Body of pancreas (tissue), 4 donors: ENCODE measurements around the gene GRIK2. TPM values are rescaled to one million over a fixed set of nuclear protein-coding genes. Genes with fewer than 3 reads are reported as not detected.

Source experiments
- ATAC-seq: fragments of 150-250 bp; one replicate; pipeline ENCODE4 v1.9.1; 2016
- DNase-seq, 4 donors: peaks; one replicate each; pipeline ENCODE4 v3.0.0-alpha.2; 2019
- H3K27ac ChIP-seq, 4 donors: fragments of 200-600 bp; sonication (generic); 1 replicate in 3 of 4; 2 replicates in 1 of 4; pipeline versions ENCODE4 v1.5.1 to v1.6.1; 2016 to 2019; ENCODE audit warnings: mild to moderate bottlenecking in 1 of 4, mixed read lengths in 1 of 4, moderate library complexity in 1 of 4
- H3K27me3 ChIP-seq, 2 donors: fragments of 200-600 bp; sonication (generic); one replicate each; pipeline ENCODE4 v1.6.0; 2016; ENCODE audit warnings: mild to moderate bottlenecking in 1 of 2
- H3K36me3 ChIP-seq, 2 donors: fragments of 200-600 bp; sonication (generic); replicated peaks in 1 of 2; 2 replicates each; pipeline ENCODE4 v1.5.1; 2016; ENCODE audit warnings: low read depth in 2 of 2; ENCODE audit not compliant: insufficient read depth in 1 of 2
- H3K4me1 ChIP-seq: fragments of 200-600 bp; sonication (generic); one replicate; pipeline ENCODE4 v1.6.0; 2016
- H3K4me3 ChIP-seq, 2 donors: fragments of 200-600 bp; sonication (generic); 1 replicate in 1 of 2; 2 replicates in 1 of 2; pipeline ENCODE4 v1.5.1; 2016 to 2019
- H3K9me3 ChIP-seq, 3 donors: fragments of 200-600 bp; sonication (generic); 1 replicate in 2 of 3; 2 replicates in 1 of 3; pipeline ENCODE4 v1.5.1; 2016
- POLR2A ChIP-seq, 3 donors: fragments of 450-650 bp; IDR thresholded peaks; one replicate each; pipeline ENCODE4 v1.6.1; 2016; ENCODE audit warnings: antibody characterized with exemption in 3 of 3, mild to moderate bottlenecking in 2 of 3
- WGBS, 2 donors: methylation state at CpG; one replicate each; pipeline ENCODE4 v1.1.5; 2017; 5-methylcytosine and 5-hydroxymethylcytosine counted together
- intact Hi-C: fragments of 100-400 bp; cut with DNase I; formaldehyde crosslinking; loops from one replicate; pipeline ENCODE4 v1.15.1; 2023
- total RNA-seq, 2 donors: library from RNA; depleted of rRNA; stranded (reverse); fragments of >200 nt; gene quantifications; one replicate each; pipeline ENCODE4 v1.1.0, GENCODE V29; 2016
- TF ChIP-seq, protein P1 (sequence below), 7 experiments: fragments of 450-650 bp in 4 of 7; fragments of 200-600 bp in 3 of 7; sonication (generic) in 3 of 7; IDR thresholded peaks; one replicate each; pipeline ENCODE4 v1.5.1; 2016 to 2019; ENCODE audit warnings: antibody characterized with exemption in 7 of 7

Gene GRIK2
- total RNA-seq, 2 donors from 2014 or later: 0.52 to 7.9 TPM

DNA sequence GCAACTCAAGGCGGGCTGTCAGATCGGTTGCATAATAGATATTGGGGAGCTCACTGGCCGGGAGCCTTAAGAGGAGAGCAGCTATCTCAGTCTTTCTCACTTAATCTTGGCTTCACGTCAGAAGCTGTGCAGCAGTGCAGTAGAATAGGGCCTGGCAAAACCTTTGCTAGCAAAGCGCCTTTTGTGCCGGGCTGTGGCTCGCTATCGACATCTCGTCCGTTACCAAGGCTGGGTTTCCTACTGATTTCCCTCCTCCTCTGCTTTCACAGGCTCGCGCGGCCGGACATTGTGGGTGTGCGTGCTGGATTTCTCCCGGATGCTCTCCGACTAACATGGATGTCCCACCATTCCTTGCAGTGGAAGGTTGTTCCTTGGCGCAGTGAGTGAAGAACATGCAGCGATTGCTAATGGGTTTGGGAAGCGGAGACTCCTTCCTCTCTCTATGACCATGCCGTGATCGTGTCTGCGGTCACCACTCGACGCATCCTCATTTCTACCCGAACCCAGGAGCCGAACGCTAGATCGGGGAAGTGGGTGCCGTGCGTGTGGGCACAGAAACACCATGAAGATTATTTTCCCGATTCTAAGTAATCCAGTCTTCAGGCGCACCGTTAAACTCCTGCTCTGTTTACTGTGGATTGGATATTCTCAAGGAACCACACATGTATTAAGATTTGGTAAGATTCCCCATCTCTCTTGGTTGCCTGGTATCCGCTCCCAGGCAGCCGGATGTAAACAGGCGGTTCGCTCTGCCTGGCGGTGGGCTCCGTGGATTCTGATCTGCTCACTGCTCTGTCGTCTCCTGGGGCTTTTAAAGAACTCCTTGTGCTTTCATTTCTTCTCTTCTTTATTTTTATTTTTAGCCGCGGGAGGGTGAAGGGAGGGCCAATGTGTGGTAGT, 5.5 kb downstream of the GRIK2 start:
- no peaks in the 10 kb centered on the region for H3K9me3 ChIP-seq
- WGBS, 2 donors: 16 to 27% methylated on average over 43 of the region's 43 CpGs
- intact Hi-C loops: no loop called here
- no peak for ATAC-seq
- no peak for DNase-seq
- H3K27me3 ChIP-seq: no peaks in the 10 kb centered on the region
- H3K27ac ChIP-seq: no peak overlapping the region
- H3K4me3 ChIP-seq: no peak overlapping the region
- no peaks in the 10 kb centered on the region for H3K36me3 ChIP-seq
- no peaks in the 10 kb centered on the region for H3K4me1 ChIP-seq
- no peak for TF ChIP-seq POLR2A (IDR thresholded peaks at IDR 0.05)
- TF ChIP-seq, protein P1, sequence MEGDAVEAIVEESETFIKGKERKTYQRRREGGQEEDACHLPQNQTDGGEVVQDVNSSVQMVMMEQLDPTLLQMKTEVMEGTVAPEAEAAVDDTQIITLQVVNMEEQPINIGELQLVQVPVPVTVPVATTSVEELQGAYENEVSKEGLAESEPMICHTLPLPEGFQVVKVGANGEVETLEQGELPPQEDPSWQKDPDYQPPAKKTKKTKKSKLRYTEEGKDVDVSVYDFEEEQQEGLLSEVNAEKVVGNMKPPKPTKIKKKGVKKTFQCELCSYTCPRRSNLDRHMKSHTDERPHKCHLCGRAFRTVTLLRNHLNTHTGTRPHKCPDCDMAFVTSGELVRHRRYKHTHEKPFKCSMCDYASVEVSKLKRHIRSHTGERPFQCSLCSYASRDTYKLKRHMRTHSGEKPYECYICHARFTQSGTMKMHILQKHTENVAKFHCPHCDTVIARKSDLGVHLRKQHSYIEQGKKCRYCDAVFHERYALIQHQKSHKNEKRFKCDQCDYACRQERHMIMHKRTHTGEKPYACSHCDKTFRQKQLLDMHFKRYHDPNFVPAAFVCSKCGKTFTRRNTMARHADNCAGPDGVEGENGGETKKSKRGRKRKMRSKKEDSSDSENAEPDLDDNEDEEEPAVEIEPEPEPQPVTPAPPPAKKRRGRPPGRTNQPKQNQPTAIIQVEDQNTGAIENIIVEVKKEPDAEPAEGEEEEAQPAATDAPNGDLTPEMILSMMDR (IDR thresholded peaks at IDR 0.05): no peak

DNA sequence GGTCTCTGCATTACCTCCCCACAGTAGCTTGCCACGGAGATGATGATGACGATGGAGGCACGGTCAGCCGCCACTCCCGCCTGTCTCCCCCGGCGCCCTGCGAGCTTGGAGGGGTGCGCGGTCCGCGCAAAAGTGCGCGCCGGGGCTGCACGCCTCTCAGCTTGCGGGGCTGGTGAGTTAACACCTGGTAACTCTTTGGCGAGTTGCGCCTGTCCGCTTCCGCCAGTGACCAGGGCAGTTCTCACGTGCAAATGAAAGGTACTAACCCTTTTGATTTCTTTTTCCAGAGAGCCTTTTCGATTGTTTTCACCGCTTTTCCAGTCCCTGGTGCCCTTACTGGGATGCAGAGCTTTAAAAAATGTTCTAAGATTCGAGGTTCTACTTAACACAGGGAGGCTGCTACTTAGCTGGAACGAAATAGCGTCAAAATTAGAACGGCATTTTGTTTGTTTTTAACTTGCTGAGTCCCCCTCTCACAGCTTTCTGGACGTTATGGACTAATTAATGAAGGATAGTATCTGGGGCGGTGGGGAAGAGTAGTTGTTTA, 6.2 kb downstream of the GRIK2 start:
- DNase-seq (no peak), ATAC-seq (no peak)
- whole genome bisulfite sequencing, 2 donors: 24 to 26% methylated on average over 30 of the region's 30 CpGs
- no peak overlapping the region for H3K27ac ChIP-seq
- no peaks in the 10 kb centered on the region for H3K9me3 ChIP-seq
- no peaks in the 10 kb centered on the region for H3K27me3 ChIP-seq
- TF ChIP-seq, protein P1 (IDR thresholded peaks at IDR 0.05): no peak
- TF ChIP-seq POLR2A (IDR thresholded peaks at IDR 0.05): no peak
- no peaks in the 10 kb centered on the region for H3K36me3 ChIP-seq
- H3K4me1 ChIP-seq: no peaks in the 10 kb centered on the region
- intact Hi-C loops: no loop called here
- no peak overlapping the region for H3K4me3 ChIP-seq

DNA sequence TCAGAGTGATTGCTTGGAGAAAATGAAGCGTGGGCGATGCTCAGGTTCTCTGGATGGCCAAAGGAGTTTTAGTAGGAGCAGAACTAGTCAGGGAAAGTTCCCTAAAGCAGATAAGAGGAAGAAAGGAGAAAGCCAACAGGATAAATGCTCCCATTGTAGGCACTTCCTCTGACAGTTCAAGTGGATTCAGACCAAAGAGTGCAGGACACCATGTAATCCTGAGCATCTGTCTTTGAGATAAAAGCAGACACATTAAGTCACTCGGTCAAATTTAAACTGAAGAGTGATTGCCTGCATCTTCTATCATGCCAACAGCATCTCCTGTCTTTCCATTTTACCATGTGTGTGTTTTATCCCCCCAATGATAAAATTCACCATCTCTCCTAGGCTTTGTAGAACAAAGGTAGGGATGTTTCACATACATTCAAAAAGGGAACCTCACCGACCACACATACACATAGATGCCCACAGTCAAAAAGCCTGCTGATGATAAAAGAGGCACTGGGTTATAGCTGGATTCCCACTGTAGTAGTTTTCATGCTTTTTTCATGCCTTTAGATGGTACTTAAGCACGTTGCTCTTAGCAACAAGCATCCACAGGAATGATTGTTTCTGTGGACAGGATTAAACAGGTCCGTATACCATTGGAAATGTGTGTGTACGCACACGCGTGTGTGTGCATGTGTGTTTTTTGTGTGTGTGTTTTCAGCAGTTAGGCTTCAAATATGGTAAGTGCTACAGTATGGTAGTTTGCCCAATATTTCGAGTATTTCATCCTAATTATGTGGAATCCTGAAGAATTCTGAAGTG, 7.0 kb downstream of the GRIK2 start:
- Histone ChIP-seq H3K27me3 (no peaks in the 10 kb centered on the region), H3K4me3 (no peak overlapping the region), H3K36me3 (no peaks in the 10 kb centered on the region), H3K27ac (no peak overlapping the region), H3K9me3 (no peaks in the 10 kb centered on the region), H3K4me1 (no peaks in the 10 kb centered on the region)
- intact Hi-C loops: no loop called here
- ATAC-seq (no peak), DNase-seq (no peak)
- TF ChIP-seq, protein P1 (IDR thresholded peaks at IDR 0.05): no peak
- no peak for TF ChIP-seq POLR2A (IDR thresholded peaks at IDR 0.05)
- 47 to 54% methylated on average over 10 of the region's 10 CpGs for WGBS, 2 donors

DNA sequence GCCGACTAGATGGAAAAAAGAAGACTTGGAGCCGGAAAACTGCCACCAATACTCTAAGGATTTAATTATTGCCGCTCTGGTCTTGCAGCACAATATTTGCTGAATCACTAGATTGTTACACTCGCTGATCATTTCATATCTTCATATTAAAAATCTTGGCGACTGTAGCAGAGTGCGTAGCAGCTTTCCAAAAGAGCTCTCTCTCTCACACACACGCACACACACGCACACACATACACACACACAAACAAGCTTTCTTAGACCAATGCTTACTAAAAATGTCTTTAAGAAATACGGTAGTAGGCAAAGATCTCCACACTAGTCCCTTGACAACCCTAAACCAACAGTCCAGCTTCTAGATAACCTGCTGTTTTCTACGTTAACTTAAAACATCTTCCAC, 7.7 kb downstream of the GRIK2 start:
- DNase-seq (no peak), ATAC-seq (no peak)
- intact Hi-C loops: no loop called here
- Histone ChIP-seq H3K4me1 (no peaks in the 10 kb centered on the region), H3K27me3 (no peaks in the 10 kb centered on the region), H3K36me3 (no peaks in the 10 kb centered on the region), H3K27ac (no peak overlapping the region), H3K9me3 (no peaks in the 10 kb centered on the region), H3K4me3 (no peak overlapping the region)
- TF ChIP-seq POLR2A (IDR thresholded peaks at IDR 0.05): no peak
- TF ChIP-seq, protein P1 (IDR thresholded peaks at IDR 0.05): no peak
- 40 to 49% methylated on average over 10 of the region's 10 CpGs for WGBS, 2 donors
